Activated CD4-positive, alpha-beta T cell treated with anti-CD3 and anti-CD28 coated beads for 24 hours (primary cell): ENCODE data around the gene NAT10.
"Not testable (repeated sequence)": the region's sequence is repeated elsewhere in the genome, so short reads cannot be mapped to it uniquely, and the experiment has no call there.

Experiments
- DNase-seq, 2 donors: peaks; one replicate each; pipeline ENCODE4 v3.0.0-alpha.2; 2020; ENCODE audit warnings: low read depth in 2 of 2

Gene NAT10

DNA sequence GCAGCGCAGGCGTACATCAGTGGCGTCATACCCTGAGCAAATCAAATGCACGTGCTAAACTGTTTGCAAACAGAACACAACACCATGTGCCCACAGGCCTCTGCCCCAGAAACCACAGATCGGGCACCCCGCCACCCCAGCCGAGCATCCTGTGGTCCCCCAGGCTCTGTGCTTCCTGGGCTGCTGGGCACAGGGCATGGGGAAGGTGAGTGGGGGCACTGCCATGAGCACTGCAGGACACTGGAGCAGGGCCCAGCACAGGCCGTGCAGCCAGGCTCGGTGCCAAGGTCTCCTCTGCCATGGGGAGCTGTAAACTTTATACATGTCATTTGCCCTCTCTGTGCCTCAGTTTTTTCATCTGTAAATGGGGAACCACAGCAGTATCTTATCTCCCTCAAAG lies 62.5 kb downstream of the NAT10 start:
- DNase-seq, result no peak

- no peak for DNase-seq
Measured at GRCh38 chr11:34168642-34169420, 63.4 kb downstream of the NAT10 start.

DNA sequence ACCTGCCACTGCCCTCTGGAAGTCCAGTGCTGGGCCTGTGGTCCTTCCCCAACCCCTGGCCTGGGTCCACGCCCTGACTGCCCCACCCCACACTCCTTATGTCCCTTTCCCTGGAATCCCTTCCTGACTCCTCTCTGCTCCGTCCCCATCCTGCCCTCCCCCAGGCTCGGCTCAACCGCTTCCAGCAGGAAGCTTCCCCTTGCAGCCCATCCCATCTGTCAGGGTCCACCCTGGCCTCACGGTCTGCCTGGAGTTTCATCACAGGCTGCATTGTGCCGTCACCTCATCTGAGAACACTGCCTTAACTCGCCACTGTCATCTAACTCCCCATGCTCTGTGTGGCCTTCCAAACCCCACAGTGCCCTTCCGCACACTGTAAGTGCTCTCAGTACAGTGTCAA lies 64.3 kb downstream of the NAT10 start:
- no peak for DNase-seq

GRCh38 chr11:34173050-34173449 lies 67.6 kb downstream of the NAT10 start:
- DNase-seq, result no peak

DNA sequence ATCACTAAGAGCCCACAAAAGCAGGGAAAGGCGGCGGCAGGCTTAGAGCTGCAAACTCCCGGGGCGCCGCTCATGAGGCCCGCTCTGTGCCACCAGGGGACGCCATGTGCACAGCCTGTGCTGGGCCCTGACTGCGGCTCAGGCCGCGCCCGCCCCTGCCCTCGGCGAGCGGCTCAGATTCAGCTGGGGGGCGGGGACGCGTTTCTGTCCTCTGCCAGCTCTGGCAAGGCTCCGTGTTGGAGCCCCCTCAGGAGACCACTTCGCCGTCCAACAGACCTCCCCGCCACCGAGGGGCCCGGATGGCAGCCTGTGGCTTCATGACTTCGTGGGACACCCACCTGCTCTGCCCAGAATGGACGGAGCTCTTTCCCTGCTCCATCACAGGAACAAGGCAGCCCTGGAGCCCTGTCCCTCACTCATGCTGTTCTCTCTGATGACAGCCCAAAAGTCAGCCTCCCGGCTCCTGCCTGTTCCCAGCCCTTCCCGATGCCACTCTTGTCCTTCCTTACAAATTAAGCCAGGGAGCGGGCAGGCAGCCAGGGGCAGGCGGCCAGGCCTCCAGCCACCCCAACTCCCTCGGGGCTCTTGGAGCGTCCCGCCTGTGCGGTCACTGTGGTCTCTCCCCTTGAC lies 69.1 kb downstream of the NAT10 start:
- peak; percentile 76 to 79 for DNase-seq

DNA sequence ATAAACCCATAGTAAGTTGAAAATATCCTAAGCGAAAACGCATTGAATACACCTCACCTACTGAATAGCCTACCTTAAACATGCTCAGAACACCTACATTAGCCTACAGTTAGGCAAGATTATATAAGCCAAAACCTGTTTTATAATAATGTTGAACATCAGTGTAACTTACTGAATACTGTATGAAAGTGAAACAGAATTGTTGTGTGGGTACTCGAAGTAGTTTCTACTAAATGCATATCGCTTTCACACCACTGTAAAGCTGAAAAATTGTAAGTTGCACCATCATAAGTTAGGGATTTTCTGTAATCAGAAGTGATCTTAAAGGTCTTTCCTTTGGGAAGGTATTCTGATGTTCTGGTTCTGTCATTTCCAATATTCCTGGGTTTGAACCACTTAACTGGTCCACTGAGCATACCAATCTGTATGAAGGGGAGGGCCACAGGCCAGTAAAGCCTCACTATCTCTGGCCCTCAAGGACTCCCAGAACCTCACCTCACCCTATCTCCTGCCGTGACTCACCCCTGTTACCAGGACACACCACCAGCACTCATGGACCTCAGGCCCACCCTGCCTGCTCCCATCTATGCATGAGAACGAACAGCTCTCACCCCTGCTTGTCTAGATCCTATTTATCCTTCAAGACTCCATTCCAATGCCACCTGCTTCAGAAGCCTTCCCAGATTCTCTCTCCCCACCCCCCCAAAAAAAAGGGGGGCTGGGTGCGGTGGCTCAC lies 70.0 kb downstream of the NAT10 start:
- DNase-seq, result no peak

DNA sequence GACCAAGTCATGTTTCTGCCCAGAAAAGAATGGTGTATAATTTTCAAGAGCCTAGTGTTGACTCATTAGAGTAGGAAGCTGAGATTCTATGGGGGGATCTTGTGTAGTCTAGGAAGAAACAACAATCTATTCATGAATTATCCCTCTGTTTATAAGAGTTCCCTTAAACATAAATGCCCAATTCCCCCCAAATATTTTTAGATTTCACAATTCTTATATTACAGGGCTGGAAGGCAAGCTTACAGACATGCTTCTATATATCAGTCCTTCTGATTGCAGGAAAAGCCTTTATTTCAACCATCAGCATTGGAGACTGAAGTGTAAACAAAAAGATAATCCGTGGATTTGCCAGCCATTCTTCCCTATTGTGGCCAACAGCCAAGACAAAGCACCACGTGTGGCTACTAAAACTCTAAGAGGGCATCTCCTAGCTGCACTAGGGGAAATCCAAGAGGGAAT lies 71.4 kb downstream of the NAT10 start:
- DNase-seq, result no peak

DNA sequence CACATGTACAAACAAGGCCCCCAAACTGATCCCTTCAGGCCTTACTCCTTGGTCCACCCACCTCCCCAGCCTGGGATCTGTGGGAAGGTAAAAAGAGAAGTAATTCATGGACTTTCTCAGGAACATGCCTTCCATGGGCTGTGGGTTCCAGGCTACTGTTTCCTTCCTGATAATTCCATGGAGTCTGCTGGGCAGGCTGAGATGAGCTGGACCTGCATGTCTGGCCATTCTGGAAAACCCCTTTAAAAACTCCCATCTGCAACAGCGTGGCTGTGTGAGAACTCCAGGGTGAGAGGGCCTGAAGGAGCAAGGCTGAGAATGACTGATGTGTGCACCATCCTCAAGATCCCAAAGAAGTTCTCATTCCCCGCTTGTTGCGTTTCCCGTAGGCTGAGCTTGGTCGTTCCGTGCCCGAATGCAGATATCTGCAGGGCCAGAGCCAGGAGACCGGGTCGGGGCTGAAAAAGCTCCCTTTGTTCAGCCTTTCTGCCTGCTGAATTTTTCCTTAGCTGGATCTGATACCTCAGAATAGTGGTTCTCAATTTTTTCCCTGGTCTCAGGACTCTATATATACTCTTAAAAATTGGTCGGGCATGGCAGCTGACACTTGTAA lies 72.9 kb downstream of the NAT10 start:
- no peak for DNase-seq

DNA sequence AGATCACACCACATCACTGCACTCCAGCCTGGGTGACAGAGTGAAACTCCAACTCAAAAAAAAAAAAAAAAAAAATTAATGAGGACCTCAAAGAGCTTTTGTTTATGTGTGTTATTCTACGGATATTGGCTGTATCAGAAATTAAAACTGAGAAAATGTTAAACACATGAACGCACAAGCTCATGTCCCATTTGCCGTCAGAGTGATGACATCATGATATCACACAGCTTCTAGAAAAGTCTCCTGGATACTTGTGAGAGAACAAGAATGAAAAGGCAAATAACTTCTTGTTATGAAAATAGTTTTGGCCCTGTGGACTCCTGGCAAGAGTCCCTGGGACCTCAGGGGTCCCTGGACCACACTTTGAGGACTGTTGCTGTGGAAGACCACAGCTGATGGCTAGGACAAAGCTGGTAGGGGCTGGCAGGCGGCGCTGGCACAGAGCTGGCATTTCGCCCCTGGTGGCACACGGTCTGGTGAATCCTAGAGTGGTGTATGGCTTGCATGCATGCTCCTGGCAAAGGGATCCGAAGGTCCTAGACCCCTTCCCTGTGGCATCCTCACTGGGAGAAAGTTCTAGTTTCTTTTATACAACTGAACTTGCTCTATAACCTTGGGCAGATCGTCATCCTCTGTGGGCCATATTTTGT lies 73.7 kb downstream of the NAT10 start:
- DNase-seq, result no peak

GRCh38 chr11:34180040-34180813 lies 74.8 kb downstream of the NAT10 start:
- no peak for DNase-seq

- not testable (repeated sequence) for DNase-seq
Measured at GRCh38 chr11:34180814-34181165, 75.4 kb downstream of the NAT10 start.

DNA sequence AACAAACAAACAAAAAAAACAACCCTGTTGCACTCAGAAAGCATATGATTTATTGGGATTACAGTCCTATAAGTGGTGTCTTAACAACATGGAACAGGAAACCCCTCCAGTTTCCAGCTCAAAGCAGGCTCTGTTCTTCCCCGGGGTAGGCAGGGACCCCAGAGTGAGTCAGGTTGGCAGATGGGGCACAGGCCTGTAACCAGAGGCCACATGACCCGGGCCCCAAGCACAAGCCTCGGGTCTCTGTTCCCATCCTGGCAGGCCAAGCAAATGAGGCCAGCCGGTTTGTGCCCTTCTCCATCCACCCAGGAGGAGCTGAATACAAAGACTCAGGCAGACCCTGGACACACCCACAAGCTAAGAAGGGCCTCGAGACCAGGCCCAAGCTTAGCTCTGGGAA lies 75.8 kb downstream of the NAT10 start:
- DNase-seq, result no peak

- DNase-seq, result no peak
Measured at GRCh38 chr11:34181856-34182405, 76.5 kb downstream of the NAT10 start.

- no peak for DNase-seq
Measured at GRCh38 chr11:34182425-34182824, 77.0 kb downstream of the NAT10 start.

DNA sequence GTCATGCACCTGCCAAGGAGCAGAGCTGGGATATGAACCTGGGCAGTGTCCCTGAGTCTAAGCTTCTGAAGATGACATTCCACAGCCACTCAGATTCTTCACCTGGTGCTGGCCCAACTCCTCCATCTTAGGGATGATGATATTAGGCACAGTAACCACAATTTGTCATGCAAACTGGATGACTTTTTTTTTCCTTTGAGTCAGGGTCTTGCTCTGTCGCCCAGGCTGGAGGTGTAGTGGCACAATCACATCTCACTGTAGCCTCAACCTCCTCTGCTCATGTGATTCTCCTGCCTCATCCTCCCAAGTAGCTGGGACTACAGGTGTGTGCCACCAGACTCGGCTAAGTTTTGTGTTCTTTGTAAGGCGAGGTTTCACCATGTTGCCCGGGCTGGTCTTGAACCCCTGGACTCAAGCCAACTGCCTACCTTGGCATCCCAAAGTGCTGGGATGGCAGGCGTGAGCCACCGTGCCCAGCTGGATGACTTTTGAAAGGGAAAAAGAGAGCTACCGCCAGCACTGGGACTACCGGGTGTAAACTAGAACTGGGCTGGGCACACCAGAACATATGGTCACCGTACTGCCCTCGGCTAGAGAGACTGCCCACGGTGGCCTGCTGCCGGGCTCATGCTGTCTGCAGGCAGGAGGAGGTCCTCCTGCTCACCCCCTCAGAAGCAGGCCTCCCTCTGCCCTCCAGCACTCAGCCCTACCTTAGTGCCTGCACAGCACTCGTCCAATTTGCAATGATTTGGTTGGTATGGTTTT lies 77.7 kb downstream of the NAT10 start:
- no peak for DNase-seq

- DNase-seq, result no peak
Measured at GRCh38 chr11:34183848-34184391, 78.5 kb downstream of the NAT10 start.

DNA sequence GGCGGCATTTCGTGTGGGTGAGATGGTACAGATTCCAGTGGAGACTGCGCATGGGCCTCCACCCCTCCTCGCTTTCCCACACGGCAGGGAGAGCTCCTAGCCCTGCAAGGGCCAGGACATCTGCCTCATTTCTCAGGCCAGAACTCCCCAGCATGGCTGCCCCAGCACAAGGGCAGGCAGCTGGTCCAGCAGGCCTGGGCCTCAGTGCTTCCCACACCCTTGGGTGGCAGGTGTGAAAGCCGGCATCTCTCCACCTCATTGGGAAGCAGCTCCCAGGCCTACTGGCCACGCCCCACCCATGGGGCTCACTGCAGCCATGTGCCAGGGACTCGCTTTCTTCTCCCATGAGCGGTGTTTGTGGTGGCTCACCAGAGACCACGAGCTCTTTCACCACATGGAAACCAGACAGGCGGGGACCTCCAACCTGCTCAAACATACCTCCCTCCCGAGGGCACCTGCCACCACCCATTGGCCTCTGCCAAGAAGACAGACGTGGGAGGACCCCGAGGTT lies 79.1 kb downstream of the NAT10 start:
- no peak for DNase-seq

DNA sequence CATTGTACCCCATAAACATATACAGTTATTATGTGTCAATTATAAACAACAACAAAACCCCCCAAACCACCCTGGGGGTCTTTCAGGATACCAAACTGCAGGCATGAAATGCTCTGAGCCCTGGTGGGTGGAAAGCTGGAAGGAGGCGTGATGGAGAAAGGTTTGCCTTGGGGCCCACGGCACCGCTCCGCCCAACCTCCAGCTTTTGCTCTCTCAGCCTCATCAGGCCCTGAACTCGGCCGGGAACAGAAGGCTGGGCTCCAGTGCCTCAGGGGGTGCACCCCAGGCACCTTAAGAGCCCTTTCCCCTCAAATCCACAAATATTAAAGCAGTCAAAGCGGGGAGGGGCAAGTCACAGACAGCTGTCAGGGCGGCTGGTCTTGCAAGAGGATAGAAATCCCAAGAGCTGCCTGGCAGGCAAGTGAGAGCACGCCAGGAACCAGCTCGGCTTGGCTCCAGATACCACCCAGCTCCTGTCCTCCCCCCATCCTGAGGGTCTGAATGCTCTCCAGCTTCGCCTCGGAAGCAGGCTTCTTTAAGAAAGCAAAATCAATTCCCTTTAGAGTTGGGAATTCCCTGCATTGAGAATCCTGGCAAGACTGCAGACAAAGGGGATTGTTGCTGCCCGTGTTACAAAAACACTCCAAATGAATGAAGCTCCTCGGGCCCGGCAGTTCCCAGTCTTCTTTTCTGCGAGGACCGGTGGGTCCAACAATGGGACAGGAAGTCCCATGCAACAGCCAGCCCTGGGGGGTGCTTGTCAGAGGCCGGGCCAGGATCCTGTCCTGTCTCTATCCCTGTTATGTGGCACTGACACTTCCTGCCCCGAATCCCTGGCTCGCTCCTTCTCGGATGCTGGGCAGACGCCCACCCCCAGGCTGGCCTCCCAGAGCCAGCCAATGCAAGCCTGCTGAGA lies 80.8 kb downstream of the NAT10 start:
- DNase-seq, result no peak
